WTC11 (cell line): ENCODE data around the gene RTN4RL1. TPM values are rescaled to one million over a fixed set of nuclear protein-coding genes. Genes with fewer than 3 reads are reported as not detected.

Source experiments
- ATAC-seq: fragments of 200-7000 bp; cut with Tn5 transposase; 2 replicates; pipeline ENCODE4 v1.10.0; 2021; ENCODE audit warnings: mild to moderate bottlenecking, moderate library complexity
- CTCF ChIA-PET: fragments of 300-600 bp; sonication (Branson Sonifier 250); formaldehyde crosslinking; loops from one replicate; lab custom pipeline; 2021; ENCODE audit warnings: antibody characterized with exemption; lab: Charles Lee
- POLR2A ChIA-PET: fragments of 350-600 bp; sonication (Branson Sonifier 250); formaldehyde crosslinking; loops from one replicate; lab custom pipeline; 2021; ENCODE audit warnings: antibody characterized with exemption; lab: Charles Lee
- DNase-seq: peaks from one replicate; pipeline ENCODE4 v3.0.0; 2021; ENCODE audit warnings: low spot score
- H3K27ac Mint-ChIP-seq: 2 replicates; pipeline ENCODE4 v1.8.0; 2021; ENCODE audit warnings: mixed read lengths
- H3K27me3 Mint-ChIP-seq: 2 replicates; pipeline ENCODE4 v1.8.0; 2021; ENCODE audit warnings: low read depth, mild to moderate bottlenecking, moderate library complexity, mixed read lengths
- H3K36me3 Mint-ChIP-seq: 2 replicates; pipeline ENCODE4 v1.8.0; 2021; ENCODE audit warnings: mixed read lengths
- H3K4me1 Mint-ChIP-seq: 2 replicates; pipeline ENCODE4 v1.8.0; 2022; ENCODE audit warnings: mixed read lengths
- H3K4me3 Mint-ChIP-seq: 2 replicates; pipeline ENCODE4 v1.8.0; 2021; ENCODE audit warnings: mild to moderate bottlenecking, moderate library complexity, mixed read lengths
- H3K9me3 Mint-ChIP-seq: 2 replicates; pipeline ENCODE4 v1.8.0; 2021; ENCODE audit warnings: mixed read lengths
- GTF2I ChIP-seq: fragments of 250-450 bp; sonication (Bioruptor Pico); conservative IDR thresholded peaks from 2 replicates; pipeline ENCODE4 v1.4.0; 2021; ENCODE audit warnings: mild to moderate bottlenecking
- NR2C2 ChIP-seq: sonication (generic); formaldehyde crosslinking; IDR thresholded peaks from 2 replicates; pipeline ENCODE4 v1.8.0; 2022; ENCODE audit warnings: mild to moderate bottlenecking, missing genetic modification reagents
- OVOL2 ChIP-seq: fragments of 250-450 bp; sonication (Bioruptor Pico); IDR thresholded peaks from 2 replicates; pipeline ENCODE4 v1.9.0; 2021; ENCODE audit warnings: mild to moderate bottlenecking, borderline replicate concordance
- SMAD4 ChIP-seq: sonication (generic); formaldehyde crosslinking; IDR thresholded peaks from 2 replicates; pipeline ENCODE4 v1.8.0; 2022; ENCODE audit warnings: mild to moderate bottlenecking, missing genetic modification reagents
- SP1 ChIP-seq: sonication (generic); formaldehyde crosslinking; conservative IDR thresholded peaks from 2 replicates; pipeline ENCODE4 v1.8.1; 2022; ENCODE audit warnings: missing genetic modification reagents
- TCF7 ChIP-seq: sonication (generic); formaldehyde crosslinking; IDR thresholded peaks from 2 replicates; pipeline ENCODE4 v1.8.0; 2022; ENCODE audit warnings: mild to moderate bottlenecking, low read depth, missing genetic modification reagents, moderate library complexity
- TEAD4 ChIP-seq: sonication (generic); formaldehyde crosslinking; IDR thresholded peaks from 2 replicates; pipeline ENCODE4 v1.8.0; 2022; ENCODE audit warnings: mild to moderate bottlenecking, missing genetic modification reagents
- ZBTB21 ChIP-seq: sonication (generic); formaldehyde crosslinking; IDR thresholded peaks from 2 replicates; pipeline ENCODE4 v1.8.1; 2023; ENCODE audit warnings: mild to moderate bottlenecking, missing genetic modification reagents, borderline replicate concordance
- ZNF532 ChIP-seq: fragments of 250-450 bp; sonication (Bioruptor Pico); IDR thresholded peaks from 2 replicates; pipeline ENCODE4 v1.9.0; 2021; ENCODE audit warnings: mild to moderate bottlenecking, borderline replicate concordance
- total RNA-seq: library from RNA; stranded (reverse); gene quantifications from 3 replicates; pipeline ENCODE4 v1.2.3, GENCODE V29; 2021
- TF ChIP-seq, protein P1 (sequence below): sonication (generic); formaldehyde crosslinking; IDR thresholded peaks from 2 replicates; pipeline ENCODE4 v1.8.1; 2023; ENCODE audit warnings: mild to moderate bottlenecking, missing genetic modification reagents, moderate library complexity
- TF ChIP-seq, protein P2 (sequence below): fragments of 250-450 bp; sonication (Bioruptor Pico); IDR thresholded peaks from 2 replicates; pipeline ENCODE4 v1.9.0; 2021; ENCODE audit warnings: mild to moderate bottlenecking
- TF ChIP-seq, protein P3 (sequence below): fragments of 250-450 bp; sonication (Bioruptor Pico); IDR thresholded peaks from 2 replicates; pipeline ENCODE4 v1.8.0; 2021; ENCODE audit warnings: mild to moderate bottlenecking
- TF ChIP-seq, protein P4 (sequence below): sonication (generic); formaldehyde crosslinking; IDR thresholded peaks from 2 replicates; pipeline ENCODE4 v1.8.1; 2023; ENCODE audit warnings: mild to moderate bottlenecking, missing genetic modification reagents
- TF ChIP-seq, protein P5 (sequence below): fragments of 250-450 bp; sonication (Bioruptor Pico); conservative IDR thresholded peaks from 2 replicates; pipeline ENCODE4 v1.9.0; 2021; ENCODE audit warnings: mild to moderate bottlenecking

The RTN4RL1 gene
- total RNA-seq, 1 experiment from 2014 or later: 0.72 TPM

- TF ChIP-seq ZNF532 (no peak), SMAD4 (CRISPR knock-in tag) (no peak), OVOL2 (CRISPR knock-in tag) (no peak), GTF2I (CRISPR knock-in tag) (no peak)
- TF ChIP-seq, protein P1, sequence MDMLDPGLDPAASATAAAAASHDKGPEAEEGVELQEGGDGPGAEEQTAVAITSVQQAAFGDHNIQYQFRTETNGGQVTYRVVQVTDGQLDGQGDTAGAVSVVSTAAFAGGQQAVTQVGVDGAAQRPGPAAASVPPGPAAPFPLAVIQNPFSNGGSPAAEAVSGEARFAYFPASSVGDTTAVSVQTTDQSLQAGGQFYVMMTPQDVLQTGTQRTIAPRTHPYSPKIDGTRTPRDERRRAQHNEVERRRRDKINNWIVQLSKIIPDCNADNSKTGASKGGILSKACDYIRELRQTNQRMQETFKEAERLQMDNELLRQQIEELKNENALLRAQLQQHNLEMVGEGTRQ: no peak
- TF ChIP-seq, protein P2, sequence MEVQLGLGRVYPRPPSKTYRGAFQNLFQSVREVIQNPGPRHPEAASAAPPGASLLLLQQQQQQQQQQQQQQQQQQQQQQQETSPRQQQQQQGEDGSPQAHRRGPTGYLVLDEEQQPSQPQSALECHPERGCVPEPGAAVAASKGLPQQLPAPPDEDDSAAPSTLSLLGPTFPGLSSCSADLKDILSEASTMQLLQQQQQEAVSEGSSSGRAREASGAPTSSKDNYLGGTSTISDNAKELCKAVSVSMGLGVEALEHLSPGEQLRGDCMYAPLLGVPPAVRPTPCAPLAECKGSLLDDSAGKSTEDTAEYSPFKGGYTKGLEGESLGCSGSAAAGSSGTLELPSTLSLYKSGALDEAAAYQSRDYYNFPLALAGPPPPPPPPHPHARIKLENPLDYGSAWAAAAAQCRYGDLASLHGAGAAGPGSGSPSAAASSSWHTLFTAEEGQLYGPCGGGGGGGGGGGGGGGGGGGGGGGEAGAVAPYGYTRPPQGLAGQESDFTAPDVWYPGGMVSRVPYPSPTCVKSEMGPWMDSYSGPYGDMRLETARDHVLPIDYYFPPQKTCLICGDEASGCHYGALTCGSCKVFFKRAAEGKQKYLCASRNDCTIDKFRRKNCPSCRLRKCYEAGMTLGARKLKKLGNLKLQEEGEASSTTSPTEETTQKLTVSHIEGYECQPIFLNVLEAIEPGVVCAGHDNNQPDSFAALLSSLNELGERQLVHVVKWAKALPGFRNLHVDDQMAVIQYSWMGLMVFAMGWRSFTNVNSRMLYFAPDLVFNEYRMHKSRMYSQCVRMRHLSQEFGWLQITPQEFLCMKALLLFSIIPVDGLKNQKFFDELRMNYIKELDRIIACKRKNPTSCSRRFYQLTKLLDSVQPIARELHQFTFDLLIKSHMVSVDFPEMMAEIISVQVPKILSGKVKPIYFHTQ: no peak
These were observed 29.0 kb downstream of the RTN4RL1 start (continued) for GRCh38 chr17:1995907-1996799.

DNA sequence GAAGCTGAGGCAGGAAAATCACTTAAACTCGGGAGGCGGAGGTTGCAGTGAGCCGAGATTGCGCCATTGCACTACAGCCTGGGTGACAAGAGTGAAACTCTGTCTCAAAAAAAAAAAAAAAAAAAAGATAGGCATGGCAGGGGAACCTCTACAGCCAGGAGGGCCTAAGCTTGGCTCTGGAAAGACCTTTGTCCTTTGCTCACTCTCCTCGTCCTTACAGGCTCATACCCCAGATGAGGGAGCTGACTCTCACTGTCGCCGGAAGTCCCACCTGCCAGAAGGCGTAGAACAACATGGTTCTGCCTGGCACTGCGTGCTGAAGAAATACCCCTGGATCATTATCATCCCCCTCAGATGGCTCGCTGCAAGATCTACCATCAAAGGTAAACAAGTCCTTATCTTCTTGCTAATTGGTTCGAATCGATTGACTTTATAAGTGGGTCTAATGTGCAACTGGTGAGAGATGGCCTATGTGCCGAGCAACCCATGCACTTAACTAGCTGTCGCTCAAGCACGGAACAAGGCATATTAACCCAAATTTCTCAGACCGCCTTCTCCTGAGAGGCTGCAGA, 29.7 kb downstream of the RTN4RL1 start:
- no peaks in the 10 kb centered on the region for H3K9me3 Mint-ChIP-seq
- H3K4me1 Mint-ChIP-seq: peaks cover 31% of the 10 kb centered on the region
- no peaks in the 10 kb centered on the region for H3K36me3 Mint-ChIP-seq
- H3K27me3 Mint-ChIP-seq: peaks cover 30% of the 10 kb centered on the region
- TF ChIP-seq, protein P3, sequence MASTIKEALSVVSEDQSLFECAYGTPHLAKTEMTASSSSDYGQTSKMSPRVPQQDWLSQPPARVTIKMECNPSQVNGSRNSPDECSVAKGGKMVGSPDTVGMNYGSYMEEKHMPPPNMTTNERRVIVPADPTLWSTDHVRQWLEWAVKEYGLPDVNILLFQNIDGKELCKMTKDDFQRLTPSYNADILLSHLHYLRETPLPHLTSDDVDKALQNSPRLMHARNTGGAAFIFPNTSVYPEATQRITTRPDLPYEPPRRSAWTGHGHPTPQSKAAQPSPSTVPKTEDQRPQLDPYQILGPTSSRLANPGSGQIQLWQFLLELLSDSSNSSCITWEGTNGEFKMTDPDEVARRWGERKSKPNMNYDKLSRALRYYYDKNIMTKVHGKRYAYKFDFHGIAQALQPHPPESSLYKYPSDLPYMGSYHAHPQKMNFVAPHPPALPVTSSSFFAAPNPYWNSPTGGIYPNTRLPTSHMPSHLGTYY (CRISPR knock-in tag): no peak
- no peak for TF ChIP-seq SP1 (CRISPR knock-in tag)
- TF ChIP-seq TEAD4 (CRISPR knock-in tag): no peak
- TF ChIP-seq ZBTB21 (CRISPR knock-in tag): no peak
- TF ChIP-seq NR2C2 (CRISPR knock-in tag): no peak
- TF ChIP-seq, protein P4, sequence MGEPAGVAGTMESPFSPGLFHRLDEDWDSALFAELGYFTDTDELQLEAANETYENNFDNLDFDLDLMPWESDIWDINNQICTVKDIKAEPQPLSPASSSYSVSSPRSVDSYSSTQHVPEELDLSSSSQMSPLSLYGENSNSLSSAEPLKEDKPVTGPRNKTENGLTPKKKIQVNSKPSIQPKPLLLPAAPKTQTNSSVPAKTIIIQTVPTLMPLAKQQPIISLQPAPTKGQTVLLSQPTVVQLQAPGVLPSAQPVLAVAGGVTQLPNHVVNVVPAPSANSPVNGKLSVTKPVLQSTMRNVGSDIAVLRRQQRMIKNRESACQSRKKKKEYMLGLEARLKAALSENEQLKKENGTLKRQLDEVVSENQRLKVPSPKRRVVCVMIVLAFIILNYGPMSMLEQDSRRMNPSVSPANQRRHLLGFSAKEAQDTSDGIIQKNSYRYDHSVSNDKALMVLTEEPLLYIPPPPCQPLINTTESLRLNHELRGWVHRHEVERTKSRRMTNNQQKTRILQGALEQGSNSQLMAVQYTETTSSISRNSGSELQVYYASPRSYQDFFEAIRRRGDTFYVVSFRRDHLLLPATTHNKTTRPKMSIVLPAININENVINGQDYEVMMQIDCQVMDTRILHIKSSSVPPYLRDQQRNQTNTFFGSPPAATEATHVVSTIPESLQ (CRISPR knock-in tag): no peak
- TF ChIP-seq TCF7 (CRISPR knock-in tag): no peak
- TF ChIP-seq, protein P5, sequence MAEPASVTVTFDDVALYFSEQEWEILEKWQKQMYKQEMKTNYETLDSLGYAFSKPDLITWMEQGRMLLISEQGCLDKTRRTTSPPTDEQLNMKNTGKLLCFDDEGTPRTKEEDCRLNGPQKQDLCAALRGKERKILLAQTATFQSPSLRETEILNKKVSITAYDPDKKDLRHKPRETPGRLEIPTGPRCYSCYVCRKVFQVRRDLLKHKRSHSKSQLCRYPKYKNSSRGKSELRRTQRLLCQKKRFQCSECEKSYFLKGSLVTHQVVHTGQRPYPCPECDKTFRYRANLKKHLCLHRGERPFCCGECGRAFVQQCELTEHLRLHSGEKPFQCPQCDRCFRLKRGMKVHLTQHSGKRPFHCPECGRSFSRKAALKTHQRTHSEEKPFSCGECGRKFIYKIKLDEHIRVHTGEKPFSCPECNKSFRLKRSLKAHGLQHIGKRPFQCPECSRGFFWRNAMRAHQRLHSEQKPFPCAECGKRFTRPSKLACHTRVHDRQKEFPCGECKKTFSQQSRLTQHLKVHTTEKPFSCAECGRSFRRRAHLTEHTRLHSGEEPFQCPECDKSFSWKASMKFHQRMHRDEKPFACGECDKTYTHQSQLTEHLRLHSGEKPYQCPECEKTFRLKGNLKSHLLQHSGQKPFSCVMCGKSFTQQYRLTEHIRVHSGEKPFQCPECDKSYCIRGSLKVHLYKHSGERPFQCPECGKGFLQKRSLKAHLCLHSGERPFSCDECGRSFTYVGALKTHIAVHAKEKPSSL (CRISPR knock-in tag): no peak
- TF ChIP-seq, all 79 proteins: peak for 0
- ChIA-PET CTCF (interaction anchor here (2.1 to 2.4 kb wide), 2 partner anchors 29 to 87 kb away, joined by 5 to 6 read pairs; no protein-coding TSS in a partner anchor), POLR2A (interaction anchor here (0.5 to 0.8 kb wide), 2 partner anchors 87 to 161 kb away, joined by 3 read pairs; no protein-coding TSS in a partner anchor)
- DNase-seq (no peak), ATAC-seq (no peak)
- H3K4me3 Mint-ChIP-seq: no peak overlapping the region
- H3K27ac Mint-ChIP-seq: no peak overlapping the region
